Stimulated activated CD8-positive, alpha-beta memory T cell treated with anti-CD3 and anti-CD28 coated beads, Interleukin-2, amount 100 ng/mL, for 1 hour (primary cell): ENCODE results near the gene ZNF844.
"Not testable (repeated sequence)": the region's sequence is repeated elsewhere in the genome, so short reads cannot be mapped to it uniquely, and the experiment has no call there.

Experiments
- DNase-seq, 2 donors: peaks; one replicate each; pipeline ENCODE4 v3.0.0-alpha.2; 2020; ENCODE audit warnings: low read depth in 2 of 2

The ZNF844 gene

GRCh38 chr19:12092065-12092867, 27.7 kb downstream of the ZNF844 start:
- peak; percentile 1 to 11 for DNase-seq

- no peak for DNase-seq
Measured at GRCh38 chr19:12092956-12093355, 28.4 kb downstream of the ZNF844 start.

GRCh38 chr19:12093777-12094176, 29.2 kb downstream of the ZNF844 start:
- no peak for DNase-seq

GRCh38 chr19:12095111-12095790, 30.7 kb downstream of the ZNF844 start:
- no peak for DNase-seq

- no peak for DNase-seq
Measured at GRCh38 chr19:12098040-12098439, 33.5 kb downstream of the ZNF844 start.

- not testable (repeated sequence) for DNase-seq
Measured at GRCh38 chr19:12103909-12104308, 39.4 kb downstream of the ZNF844 start.

GRCh38 chr19:12111176-12111575, 46.6 kb downstream of the ZNF844 start:
- DNase-seq, result no peak

GRCh38 chr19:12111943-12112637, 47.6 kb downstream of the ZNF844 start:
- no peak for DNase-seq

GRCh38 chr19:12112701-12113100, 48.2 kb downstream of the ZNF844 start:
- no peak for DNase-seq

GRCh38 chr19:12113121-12113520, 48.6 kb downstream of the ZNF844 start:
- DNase-seq, result no peak

- no peak for DNase-seq
Measured at GRCh38 chr19:12117201-12117970, 52.9 kb downstream of the ZNF844 start.

- no peak for DNase-seq
Measured at GRCh38 chr19:12126707-12127106, 62.2 kb downstream of the ZNF844 start.
